Mesothelial cell of epicardium (in vitro differentiated cells): Measurements from ENCODE around the gene DENND2D. TPM values are rescaled to one million over a fixed set of nuclear protein-coding genes. Genes with fewer than 3 reads are reported as not detected.

Experiments used
- DNase-seq, 2 experiments: peaks; one replicate each; pipeline ENCODE4 v3.0.0; 2021; ENCODE audit warnings: low spot score in 2 of 2; ENCODE audit not compliant: unreplicated experiment in 2 of 2
- H3K27ac Mint-ChIP-seq: 2 replicates; pipeline ENCODE4 v1.8.0; 2021; ENCODE audit warnings: mixed read lengths
- H3K27me3 Mint-ChIP-seq: 2 replicates; pipeline ENCODE4 v1.8.0; 2021; ENCODE audit warnings: low read depth, mixed read lengths
- H3K36me3 Mint-ChIP-seq: 2 replicates; pipeline ENCODE4 v1.8.0; 2021; ENCODE audit warnings: mixed read lengths
- H3K4me1 Mint-ChIP-seq: 2 replicates; pipeline ENCODE4 v1.8.0; 2021; ENCODE audit warnings: mixed read lengths
- H3K4me3 Mint-ChIP-seq: 2 replicates; pipeline ENCODE4 v1.8.0; 2021; ENCODE audit warnings: mild to moderate bottlenecking, moderate library complexity, mixed read lengths
- H3K9me3 Mint-ChIP-seq: 2 replicates; pipeline ENCODE4 v1.8.0; 2021; ENCODE audit warnings: mixed read lengths
- total RNA-seq: library from RNA; stranded (reverse); gene quantifications from 3 replicates; pipeline ENCODE4 v1.2.1, GENCODE V29; 2021
- TF ChIP-seq, protein P1 (sequence below): fragments of 200-600 bp; sonication (generic); IDR thresholded peaks from one replicate; pipeline ENCODE4 v1.5.0; 2021; ENCODE audit warnings: antibody characterized with exemption; ENCODE audit not compliant: unreplicated experiment

The DENND2D gene, protein sequence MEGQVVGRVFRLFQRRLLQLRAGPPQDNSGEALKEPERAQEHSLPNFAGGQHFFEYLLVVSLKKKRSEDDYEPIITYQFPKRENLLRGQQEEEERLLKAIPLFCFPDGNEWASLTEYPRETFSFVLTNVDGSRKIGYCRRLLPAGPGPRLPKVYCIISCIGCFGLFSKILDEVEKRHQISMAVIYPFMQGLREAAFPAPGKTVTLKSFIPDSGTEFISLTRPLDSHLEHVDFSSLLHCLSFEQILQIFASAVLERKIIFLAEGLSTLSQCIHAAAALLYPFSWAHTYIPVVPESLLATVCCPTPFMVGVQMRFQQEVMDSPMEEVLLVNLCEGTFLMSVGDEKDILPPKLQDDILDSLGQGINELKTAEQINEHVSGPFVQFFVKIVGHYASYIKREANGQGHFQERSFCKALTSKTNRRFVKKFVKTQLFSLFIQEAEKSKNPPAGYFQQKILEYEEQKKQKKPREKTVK
- 4.1 to 4.8 TPM (median 4.7 TPM) in 3 replicates for total RNA-seq

DNA sequence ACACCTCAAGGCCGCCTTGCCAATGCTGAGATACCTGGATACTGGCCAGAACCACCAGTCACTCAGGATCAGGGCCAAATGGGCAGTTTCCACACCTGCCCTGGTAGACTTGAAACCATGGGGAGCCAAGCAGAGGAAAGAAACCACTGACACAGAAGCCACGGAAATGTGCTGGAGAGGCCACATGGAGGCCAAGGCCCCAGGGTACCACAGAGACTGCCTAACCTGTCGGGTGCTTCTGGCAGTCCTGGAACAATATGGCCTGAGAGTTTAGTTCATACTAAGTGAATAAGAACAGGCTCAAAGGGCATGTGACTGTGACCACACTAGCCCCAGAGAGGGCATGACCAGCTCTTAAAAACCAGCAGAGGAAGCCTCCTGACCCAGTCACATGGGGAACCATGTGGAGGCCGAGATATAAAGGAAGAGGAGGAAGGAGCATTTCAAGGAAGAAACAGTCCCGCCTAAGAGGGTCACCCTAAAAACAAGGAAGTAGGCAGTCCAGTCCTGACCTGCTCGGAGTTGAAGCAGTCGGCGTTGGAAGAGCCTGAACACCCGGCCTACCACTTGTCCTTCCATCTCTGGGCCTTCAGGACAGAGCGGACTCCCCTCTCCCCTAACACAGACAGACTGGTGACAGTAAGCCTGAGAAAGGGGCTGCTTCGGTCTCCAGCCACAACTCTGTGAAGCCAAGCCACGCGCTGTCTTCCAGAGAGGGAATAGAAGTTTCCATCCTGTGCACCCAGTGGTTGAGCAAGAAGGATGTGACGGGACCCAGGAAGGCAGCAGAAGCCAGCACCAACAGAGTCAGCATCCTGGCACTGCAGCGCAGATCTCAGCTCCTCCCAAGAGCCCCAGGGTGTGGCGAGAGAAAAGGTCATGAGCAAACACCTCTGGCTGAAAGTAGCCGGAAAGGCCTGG lies at the start of gene DENND2D:
Gene DENND2D (minus strand): TSS at position 766 of the 921 bp plus-strand sequence. CDS start 187 bp downstream, at position 579.
- Mint-ChIP-seq H3K27ac (no peak within 1 kb of the TSS), H3K27me3 (peaks cover 5% of the 10 kb centered on the region), H3K4me3 (no peak within 1 kb of the TSS), H3K4me1 (peaks cover 13% of the 10 kb centered on the region), H3K9me3 (no peaks in the 10 kb centered on the region), H3K36me3 (no peaks in the 10 kb centered on the region)
- DNase-seq: no peak
- TF ChIP-seq, protein P1, sequence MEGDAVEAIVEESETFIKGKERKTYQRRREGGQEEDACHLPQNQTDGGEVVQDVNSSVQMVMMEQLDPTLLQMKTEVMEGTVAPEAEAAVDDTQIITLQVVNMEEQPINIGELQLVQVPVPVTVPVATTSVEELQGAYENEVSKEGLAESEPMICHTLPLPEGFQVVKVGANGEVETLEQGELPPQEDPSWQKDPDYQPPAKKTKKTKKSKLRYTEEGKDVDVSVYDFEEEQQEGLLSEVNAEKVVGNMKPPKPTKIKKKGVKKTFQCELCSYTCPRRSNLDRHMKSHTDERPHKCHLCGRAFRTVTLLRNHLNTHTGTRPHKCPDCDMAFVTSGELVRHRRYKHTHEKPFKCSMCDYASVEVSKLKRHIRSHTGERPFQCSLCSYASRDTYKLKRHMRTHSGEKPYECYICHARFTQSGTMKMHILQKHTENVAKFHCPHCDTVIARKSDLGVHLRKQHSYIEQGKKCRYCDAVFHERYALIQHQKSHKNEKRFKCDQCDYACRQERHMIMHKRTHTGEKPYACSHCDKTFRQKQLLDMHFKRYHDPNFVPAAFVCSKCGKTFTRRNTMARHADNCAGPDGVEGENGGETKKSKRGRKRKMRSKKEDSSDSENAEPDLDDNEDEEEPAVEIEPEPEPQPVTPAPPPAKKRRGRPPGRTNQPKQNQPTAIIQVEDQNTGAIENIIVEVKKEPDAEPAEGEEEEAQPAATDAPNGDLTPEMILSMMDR: no peak

DNA sequence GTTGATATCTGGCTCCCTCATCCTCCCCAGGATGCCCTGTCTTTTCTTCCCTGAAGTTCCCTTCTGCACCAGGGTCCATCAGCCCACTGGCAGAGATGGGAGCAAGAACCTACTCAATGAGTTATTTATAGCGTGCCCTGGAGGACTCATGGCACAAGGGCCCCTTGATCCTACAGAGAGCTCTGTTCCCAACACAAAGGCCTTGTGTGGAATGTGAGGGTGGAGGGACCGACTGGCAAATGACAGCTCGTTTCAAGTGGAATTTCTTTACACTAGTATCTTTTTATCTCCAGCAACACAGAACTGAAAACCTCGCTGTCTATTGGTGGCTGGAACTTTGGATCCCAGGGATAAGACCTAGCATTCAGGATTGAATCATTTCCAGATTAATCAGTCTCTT lies 49.5 kb upstream of the DENND2D start:
- H3K36me3 Mint-ChIP-seq: no peaks in the 10 kb centered on the region
- DNase-seq: no peak
- no peak overlapping the region for H3K4me3 Mint-ChIP-seq
- no peak overlapping the region for H3K27ac Mint-ChIP-seq
- TF ChIP-seq, protein P1: no peak
- H3K4me1 Mint-ChIP-seq: no peaks in the 10 kb centered on the region
- H3K27me3 Mint-ChIP-seq: no peaks in the 10 kb centered on the region
- no peaks in the 10 kb centered on the region for H3K9me3 Mint-ChIP-seq

DNA sequence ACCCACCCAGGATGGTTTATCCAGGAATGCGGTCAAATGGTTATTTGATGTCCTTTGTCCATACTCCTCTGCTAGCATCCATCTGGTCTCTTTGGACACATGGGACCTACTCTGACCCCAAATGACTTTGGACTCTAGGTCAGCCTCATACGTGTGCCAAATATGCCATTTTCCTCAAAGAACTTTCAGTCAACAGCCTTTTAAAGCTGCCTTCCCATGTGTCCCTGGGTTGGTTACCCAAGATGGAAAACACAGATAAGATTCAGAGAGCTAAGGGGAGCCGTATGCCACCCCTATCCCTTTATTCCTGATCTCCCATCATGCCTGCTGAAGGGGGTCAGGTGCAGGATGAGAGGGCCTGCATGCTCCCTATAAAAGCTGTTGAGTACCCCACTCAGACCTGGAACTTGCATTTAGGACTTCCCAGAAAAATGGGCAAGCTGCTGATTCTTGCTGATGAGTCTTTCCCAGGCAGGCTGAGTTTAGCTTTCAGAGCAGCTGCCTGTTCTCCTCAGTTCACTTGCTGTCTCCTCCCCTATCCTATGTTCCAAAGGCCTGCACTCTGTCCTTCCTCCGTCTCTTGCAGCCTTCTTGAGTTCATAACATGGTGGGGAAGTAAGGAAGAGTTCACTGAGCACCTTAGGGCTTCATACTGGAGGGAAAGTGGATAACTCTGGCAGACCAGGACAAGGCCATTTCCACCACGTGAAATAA lies 46.8 kb upstream of the DENND2D start:
- DNase-seq: no peak
- Mint-ChIP-seq H3K4me3 (no peak overlapping the region), H3K36me3 (no peaks in the 10 kb centered on the region), H3K27me3 (no peaks in the 10 kb centered on the region), H3K4me1 (no peaks in the 10 kb centered on the region), H3K9me3 (no peaks in the 10 kb centered on the region), H3K27ac (no peak overlapping the region)
- TF ChIP-seq, protein P1: no peak

DNA sequence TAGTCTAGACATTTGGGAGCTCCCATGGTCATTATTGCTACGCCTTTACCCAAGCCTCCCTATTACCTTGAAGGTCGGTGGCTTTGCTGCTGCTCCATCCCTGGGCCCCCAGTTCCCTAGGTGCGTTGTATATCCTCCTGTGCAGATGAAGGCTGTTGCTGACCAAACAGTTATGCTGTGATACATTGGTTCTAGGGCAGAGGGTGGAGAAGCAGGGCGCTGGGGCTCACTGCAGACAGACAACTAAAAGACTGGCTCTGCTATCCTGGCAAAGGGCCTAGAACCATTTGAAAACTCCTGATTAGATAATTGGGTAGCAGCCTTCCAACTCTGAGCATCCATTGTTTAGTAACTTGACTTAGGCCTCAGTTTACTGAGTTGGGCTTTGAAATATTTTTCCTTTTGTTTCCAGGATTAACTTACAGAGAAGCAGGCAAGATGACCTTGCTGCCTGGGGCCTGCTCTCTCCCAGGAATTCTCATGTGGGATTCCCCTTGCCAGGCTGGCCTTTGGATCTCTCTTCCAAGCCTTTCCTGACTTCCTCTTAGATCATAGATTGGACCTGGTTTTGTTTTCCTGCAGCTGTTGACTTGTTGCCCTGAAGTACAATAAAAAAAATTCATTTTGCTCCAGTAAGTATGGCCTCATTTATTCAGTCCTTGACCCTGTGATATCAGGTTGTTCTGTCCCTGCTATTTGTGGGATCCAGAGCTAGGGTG lies 42.5 kb upstream of the DENND2D start:
- Mint-ChIP-seq H3K27ac (no peak overlapping the region), H3K4me3 (no peak overlapping the region), H3K4me1 (peaks cover 1% of the 10 kb centered on the region), H3K36me3 (no peaks in the 10 kb centered on the region), H3K27me3 (no peaks in the 10 kb centered on the region), H3K9me3 (no peaks in the 10 kb centered on the region)
- TF ChIP-seq, protein P1: no peak
- DNase-seq: no peak

DNA sequence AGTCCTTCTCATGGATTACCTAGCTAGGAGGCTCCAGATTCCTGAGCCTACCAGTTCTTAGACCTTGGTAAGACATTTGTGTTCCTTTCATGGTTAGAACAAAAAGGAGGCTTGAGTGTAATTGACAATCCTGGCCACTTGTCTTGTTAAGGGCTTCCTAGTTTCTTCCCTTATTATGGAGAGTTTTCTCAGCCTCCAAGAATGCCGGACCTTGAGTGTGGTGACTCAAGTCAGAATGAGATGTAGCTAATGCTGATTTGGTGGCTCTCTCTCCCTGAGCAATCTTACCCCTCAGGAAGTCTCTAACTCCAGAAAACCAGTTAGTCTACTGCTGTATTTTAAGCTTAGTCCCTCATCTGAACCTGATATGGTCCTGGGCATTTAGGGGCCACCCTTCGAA lies 41.4 kb upstream of the DENND2D start:
- peaks cover 13% of the 10 kb centered on the region for H3K4me1 Mint-ChIP-seq
- no peaks in the 10 kb centered on the region for H3K9me3 Mint-ChIP-seq
- H3K36me3 Mint-ChIP-seq: no peaks in the 10 kb centered on the region
- TF ChIP-seq, protein P1: no peak
- no peak overlapping the region for H3K27ac Mint-ChIP-seq
- no peak overlapping the region for H3K4me3 Mint-ChIP-seq
- DNase-seq: no peak
- H3K27me3 Mint-ChIP-seq: no peaks in the 10 kb centered on the region
